GM21576 (cell line): ENCODE data around the gene PBRM1.
"Not testable (repeated sequence)": the region's sequence is repeated elsewhere in the genome, so short reads cannot be mapped to it uniquely, and the experiment has no call there.

ENCODE experiments used
- ATAC-seq: cut with Tn5 transposase; IDR thresholded peaks from one replicate; pipeline ENCODE4 v1.9.1; 2021; ENCODE audit warnings: mild to moderate bottlenecking, moderate library complexity; ENCODE audit not compliant: unreplicated experiment

PBRM1 gene

DNA sequence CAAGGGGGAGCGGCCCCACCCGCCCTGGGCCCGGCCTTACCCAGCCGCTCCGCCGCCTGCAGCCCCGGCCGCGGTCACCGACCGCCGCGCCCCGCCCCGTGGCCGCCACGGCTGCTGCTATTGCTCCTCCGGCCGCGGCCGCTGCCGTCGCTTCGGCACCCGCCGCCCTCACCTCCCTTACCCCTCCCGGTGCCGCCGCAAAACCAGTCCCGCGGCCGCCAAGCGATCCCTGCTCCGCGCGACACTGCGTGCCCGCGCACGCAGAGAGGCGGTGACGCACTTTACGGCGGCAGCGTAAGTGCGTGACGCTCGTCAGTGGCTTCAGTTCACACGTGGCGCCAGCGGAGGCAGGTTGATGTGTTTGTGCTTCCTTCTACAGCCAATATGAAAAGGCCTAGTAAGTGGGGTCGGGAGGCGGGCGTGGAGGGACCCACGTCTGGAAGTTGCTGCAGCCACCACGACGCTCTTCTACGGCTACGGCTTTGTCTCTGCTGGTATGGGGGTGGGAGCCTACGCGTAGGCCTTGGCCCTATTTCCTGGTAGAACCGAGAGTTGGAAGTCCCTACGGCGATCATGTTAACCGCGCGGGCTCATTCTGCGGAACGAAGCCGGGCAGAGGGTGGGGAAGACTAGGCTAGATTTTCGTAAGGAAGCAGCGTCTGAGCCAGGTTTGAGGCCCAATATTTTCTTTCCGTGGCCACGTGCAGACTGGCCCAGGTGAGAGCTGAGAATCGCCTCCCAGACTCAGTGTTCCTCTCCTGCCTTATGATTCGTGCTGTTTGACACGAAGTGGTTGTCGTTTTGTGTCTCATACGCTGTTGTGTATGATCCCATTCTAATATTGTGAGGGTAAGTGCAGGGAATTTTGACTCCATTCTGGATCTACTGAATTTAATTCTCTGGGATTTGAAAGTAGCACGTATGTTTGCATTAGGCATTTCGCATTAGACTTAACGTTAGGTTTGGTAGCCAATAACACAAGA lies at the start of gene PBRM1, which contains the start of gene GNL3:
TSS of gene PBRM1 (minus strand) at position 205 of the 983 bp plus-strand sequence.
TSS of gene GNL3 (plus strand) at position 324 of the 983 bp plus-strand sequence. CDS start at position 385, 61 bp downstream.
- peak; percentile 70 for ATAC-seq

GRCh38 chr3:52733256-52733891 lies 47.7 kb upstream of the PBRM1 start:
- no peak for ATAC-seq

DNA sequence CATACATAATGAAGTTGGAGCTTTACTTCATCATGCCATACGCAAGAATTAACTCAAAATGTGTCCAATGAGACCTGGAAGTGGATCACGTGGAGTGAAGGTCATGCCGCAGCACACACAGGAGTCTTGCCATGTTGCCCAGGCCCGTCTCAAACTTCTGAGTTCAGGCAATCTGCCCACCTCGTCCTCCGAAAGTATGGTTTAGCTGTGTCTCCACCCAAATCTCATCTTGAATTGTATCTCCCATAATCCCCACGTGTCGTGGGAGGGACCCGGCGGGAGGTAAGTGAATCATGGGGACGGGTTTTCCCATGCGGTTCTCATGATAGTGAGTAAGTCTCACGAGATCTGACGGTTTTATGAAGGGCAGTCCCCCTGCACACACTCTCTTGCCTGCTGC lies 45.9 kb upstream of the PBRM1 start:
- ATAC-seq = no peak

GRCh38 chr3:52730681-52731080 lies 45.0 kb upstream of the PBRM1 start:
- no peak for ATAC-seq

DNA sequence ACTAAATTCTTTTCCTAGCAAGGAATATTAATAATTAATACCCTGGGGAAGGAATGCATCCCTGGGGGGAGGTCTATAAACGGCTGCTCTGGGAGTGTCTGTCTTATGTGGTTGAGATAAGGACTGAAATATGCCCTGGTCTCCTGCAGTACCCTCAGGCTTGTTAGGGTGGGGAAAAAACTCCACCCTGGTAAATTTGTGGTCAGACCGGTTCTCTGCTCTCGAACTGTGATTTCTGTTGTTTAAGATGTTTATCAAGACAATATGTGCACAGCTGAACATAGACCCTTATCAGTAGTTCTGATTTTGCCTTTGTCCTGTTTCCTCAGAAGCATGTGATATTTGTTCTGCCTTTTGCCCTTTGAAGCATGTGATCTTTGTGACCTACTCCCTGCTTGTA lies 43.0 kb upstream of the PBRM1 start:
- ATAC-seq = not testable (repeated sequence)

DNA sequence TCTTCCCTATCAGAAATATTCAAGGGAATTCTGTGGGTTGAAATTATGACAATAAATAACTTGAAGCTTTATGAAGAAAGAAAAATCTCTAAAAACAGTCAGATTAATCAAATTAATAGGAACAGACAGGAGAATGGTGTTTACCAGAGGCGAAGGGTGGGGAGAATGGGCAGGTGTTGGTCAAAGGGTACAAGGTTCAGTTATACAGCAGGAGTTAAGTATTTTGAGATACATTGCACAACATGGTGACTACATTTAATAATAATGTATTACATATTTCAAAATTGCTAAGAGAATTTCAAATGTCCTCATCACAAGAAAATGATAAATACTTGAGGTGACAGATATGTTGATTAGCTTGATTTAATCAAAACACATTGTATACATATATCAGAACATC lies 38.8 kb upstream of the PBRM1 start:
- no peak for ATAC-seq

DNA sequence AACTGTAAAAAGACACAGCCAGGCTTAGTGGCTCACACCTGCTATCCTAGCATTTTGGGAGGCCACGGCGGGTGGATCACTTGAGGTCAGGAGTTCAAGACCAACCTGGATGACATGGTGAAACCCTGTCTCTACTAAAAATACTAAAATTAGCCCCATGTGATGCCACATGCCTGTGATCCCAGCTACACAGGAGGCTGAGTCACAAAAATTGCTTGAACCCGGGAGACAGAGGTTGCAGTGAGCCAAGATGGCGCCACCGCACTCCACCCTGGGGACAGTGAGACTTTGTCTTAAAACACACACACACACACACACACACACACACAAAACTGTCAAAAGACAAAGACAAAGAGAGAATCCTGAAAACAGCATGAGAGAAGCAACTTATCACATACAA lies 38.2 kb upstream of the PBRM1 start:
- no peak for ATAC-seq

- ATAC-seq = no peak
These were observed 36.8 kb upstream of the PBRM1 start for GRCh38 chr3:52722491-52722890.

GRCh38 chr3:52721730-52722008 lies 36.0 kb upstream of the PBRM1 start:
- ATAC-seq = no peak

DNA sequence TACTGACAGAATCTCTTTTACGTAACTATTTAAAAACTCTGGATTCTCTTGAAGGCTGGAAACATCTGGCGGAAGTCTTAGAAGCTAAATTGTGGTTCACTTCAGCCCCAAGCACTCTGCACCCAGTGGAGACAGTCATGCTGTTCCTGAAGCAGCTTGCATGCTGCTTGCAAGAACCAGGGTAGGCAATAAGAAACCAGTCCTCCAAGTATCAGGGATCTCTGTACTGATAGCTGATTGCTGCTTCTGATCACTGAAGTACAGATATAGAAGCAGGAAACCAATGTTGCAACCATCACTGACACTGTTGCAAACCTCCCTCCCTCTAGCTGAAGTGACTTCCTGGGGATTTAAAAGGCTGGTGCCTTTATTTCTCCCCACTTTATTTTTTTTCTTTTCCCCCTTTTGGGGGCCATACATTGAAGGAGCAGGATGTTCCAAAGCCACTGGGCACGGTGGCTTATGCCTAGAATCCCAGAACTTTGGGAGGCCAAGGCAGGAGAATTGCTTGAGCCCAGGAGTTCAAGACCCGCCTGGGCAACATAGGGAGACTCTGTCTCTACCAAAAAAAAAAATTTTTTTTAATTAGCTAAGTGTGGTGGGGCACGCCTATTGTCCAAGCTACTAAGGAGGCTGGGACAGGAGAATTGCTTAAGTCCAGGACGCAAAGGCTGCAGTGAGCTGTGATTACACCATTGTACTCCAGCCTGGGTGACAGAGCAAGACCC lies 35.5 kb upstream of the PBRM1 start:
- ATAC-seq = peak; percentile 62

DNA sequence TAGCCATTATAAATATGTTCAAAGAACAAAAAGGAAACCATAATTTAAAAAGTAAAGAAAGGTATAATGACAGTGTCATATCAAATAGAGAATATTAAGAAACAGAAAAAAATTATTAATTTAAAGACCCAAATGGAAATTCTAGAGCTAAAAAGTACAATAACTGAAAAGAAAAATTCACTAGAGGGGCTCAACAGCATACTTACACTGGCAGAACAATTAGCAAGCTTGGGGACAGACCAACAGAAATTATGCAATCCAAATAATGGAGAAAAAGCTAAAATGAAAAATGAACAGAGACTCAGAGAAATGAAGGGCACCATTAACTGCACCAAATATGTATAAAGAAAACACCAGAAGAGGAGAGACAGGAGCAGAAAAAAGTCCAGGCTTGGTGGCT lies 33.9 kb upstream of the PBRM1 start:
- no peak for ATAC-seq

GRCh38 chr3:52715714-52716305 lies 30.1 kb upstream of the PBRM1 start:
- ATAC-seq = no peak

DNA sequence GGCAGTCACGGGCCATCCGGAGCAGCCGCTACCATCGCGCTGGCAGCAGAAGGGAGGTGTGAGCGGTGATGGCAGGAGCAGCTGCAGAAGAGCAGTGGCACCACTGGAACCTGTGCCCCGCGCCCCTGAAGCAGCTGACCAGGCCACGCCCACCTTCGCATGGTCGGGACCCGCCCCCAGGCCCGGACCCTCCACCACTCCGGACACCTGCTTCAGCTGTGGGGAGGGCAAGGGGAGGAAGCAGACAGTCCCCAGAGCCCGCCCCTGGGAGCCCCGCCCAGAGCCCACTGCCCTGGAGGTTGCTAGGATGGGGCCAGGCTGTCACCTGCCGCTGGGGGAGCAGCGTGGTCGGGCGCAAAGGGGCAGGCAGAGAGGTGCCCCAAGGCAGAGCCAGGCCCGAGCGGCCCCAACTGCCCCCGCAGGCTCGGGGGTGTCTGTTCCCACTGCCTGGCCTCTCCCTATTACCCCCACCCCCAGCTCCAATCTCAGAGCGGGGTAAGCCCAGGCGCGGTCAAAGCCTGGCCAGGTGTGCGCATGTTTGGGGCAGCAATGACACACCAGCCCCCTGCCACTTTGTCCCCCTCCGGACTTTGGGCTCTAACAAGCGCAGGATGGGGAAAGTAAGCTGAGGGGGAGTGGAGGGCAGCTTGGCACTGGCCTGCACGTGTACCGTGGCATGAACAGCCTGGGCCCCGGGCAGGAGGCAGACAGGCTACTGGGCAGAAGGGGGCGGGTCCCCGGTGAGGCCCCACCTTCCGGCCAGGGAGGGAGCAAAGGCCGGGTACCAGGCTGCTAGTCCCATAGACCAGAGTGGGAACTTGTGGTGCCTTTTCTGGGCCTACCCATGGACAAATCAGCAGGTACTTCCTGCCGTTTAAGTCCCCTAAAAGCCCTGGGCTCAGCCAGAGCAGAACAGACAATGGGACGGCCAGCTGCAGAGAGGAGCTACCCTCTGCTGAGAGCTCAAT lies 28.9 kb upstream of the PBRM1 start:
- ATAC-seq = no peak

DNA sequence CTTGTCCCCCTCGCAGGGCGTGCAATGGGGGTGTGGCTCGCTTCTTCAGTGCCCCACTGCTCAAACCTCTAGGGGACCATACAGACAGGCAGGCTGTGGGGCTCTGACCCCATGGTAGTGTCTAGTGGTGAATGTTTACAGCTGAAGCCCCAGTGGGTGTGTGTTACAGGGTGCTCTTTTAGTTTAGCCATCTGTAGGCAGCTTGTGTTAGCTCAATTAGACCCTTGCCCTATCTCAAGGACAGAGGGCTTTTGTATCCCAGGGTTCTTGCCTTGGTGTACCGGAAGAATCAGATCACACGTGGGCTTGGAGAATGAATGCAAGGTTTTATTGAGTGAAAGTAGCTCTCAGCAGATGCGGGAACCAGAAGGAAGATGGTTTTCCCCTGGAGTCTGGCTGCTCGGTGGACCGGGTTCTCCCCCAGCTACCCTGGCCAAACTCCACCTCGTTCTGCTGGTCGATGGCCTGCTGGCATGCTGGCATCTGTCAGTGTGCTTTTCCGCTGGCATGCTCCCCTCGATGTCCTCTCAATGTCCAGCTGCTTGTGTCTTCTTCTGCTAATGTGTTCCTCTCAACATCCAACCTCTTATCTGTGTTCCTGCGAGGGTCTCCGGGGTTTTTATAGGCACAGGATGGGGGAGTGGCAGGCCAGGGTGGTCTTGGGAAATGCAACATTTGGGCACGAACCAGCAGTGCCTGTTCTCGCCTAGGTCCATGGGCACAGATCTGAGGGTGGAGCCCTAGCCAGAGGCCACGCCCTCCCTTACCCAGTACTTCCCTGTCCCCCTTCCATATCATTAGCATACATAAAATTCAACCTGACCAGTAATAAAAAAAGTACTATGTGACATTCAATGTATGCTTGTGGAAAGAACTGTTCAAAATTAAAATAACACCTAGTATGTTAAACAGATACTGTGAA lies 26.8 kb upstream of the PBRM1 start:
- ATAC-seq = no peak

- no peak for ATAC-seq
These were observed 24.8 kb upstream of the PBRM1 start for GRCh38 chr3:52710512-52710911.

DNA sequence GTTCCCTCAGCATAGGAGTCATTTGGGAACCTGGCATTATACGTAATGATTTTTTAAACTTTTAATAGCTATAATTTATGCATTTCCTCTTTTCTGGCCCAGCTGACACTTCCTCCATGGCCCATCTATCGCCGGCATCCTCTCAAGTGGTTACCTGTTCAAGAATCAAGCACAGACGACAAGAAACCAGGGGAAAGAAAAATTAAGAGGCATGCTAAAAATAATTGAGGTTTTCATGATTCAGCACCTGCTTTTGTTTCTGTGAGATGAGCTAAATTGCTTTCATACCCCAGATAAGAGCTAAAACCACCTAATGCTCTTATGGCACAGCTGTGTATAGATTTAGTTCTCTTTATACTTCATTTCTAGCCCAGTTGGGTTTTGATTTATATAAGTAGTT lies 21.9 kb upstream of the PBRM1 start:
- ATAC-seq = no peak

GRCh38 chr3:52705688-52706686 lies 20.3 kb upstream of the PBRM1 start, which contains the start of the genes GLT8D1 and SPCS1:
Gene GLT8D1 (minus strand): TSS chr3:52705791. CDS start chr3:52700460, 5,331 bp downstream.
Gene SPCS1 (plus strand): TSS chr3:52706106. CDS start chr3:52706247, 141 bp downstream.
- peak; percentile 67 for ATAC-seq

GRCh38 chr3:52705438-52705687 lies 19.6 kb upstream of the PBRM1 start:
- no peak for ATAC-seq
